Lower leg skin (tissue), 3 donors: ENCODE data around the gene STK16.

Source experiments
- CTCF ChIP-seq, 3 donors: fragments of 450-650 bp; IDR thresholded peaks; one replicate each; pipeline ENCODE4 v1.5.1; 2016; ENCODE audit warnings: antibody characterized with exemption in 3 of 3, mild to moderate bottlenecking in 3 of 3, moderate library complexity in 2 of 3
- POLR2A ChIP-seq, 2 donors: fragments of 450-650 bp; IDR thresholded peaks; one replicate each; pipeline ENCODE4 v1.6.1; 2016 to 2017; ENCODE audit warnings: antibody characterized with exemption in 2 of 2, mild to moderate bottlenecking in 1 of 2, moderate library complexity in 1 of 2

- TF ChIP-seq CTCF (IDR thresholded peaks at IDR 0.05): no peak
- no peak for TF ChIP-seq POLR2A (IDR thresholded peaks at IDR 0.05)
Observed at GRCh38 chr2:219254590-219255201, 9.4 kb downstream of the STK16 start.
